Jurkat, Clone E6-1 (cell line): ENCODE measurements around the gene SAMM50.

ENCODE experiments used
- DNase-seq: peaks from one replicate; pipeline ENCODE4 v3.0.0-alpha.2; 2011; ENCODE audit warnings: low read depth, low spot score
- H3K4me3 ChIP-seq: 2 replicates; pipeline ENCODE4 v1.5.1; 2011; ENCODE audit warnings: mild to moderate bottlenecking, low read length, control low read depth, moderate library complexity

SAMM50 gene

DNA sequence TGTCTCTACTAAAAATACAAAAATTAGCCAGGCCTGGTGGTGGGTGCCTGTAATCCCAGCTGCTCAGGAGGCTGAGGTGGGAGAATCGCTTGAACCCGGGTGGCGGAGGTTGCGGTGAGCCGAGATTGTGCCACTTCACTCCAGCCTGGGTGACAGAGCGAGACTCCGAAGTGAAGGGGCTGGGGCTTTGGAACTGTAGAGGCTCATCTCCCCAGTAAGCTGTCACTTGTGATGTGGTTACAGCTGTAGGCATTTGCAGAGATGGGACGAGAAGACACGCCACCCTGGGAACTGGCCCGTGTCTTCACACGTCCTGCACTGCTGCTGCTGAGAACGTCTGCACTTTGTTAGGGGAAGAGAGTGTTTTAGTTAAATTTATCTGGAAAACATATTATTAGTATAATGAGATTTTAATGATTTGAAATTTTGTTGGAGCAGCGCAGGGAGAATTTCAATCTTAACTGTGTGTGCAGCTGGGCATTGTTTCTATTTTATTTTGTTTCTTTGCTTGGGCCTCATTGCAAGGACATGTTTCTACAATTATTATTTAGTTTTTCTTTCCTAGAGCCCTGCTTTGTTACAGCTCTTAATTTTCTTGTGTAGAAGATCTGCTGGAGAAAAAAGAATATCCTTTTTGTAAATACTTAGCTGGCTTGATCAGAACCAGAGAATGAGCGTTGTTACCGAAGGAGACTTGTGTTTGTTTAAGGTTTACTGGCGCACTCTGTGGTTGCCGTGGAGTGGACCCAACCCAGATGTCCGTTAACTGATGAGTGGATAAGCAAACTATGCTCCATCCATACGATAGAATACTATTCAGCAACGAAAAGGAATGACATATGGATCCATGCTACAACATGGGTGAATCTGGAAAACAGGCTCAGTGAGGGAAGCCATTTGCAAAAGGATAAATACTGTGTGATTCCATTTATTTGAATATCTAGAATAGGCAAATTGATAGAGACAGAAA lies 87.3 kb downstream of the SAMM50 start:
- DNase-seq, result peak; percentile 95
- H3K4me3 ChIP-seq, result no peak overlapping the region

DNA sequence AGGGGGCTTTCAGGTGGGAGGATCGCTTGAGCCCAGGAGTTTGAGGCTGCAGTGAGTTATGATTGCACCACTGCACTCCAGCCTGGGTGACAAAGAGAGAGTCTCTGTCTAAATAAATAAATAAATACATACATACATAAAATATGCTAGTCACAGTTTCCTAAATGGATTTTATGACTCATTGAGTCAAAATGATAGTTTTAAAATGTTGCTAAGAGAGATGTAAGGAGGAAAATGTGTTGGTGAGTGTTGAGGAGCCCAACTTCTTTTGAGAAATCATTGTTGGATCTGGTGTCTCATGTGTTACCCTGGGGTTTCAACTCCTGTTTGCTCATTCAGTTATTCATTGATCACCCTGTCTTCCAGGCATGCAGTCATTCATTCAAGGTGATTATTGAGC lies 89.9 kb downstream of the SAMM50 start:
- no peak overlapping the region for H3K4me3 ChIP-seq
- no peak for DNase-seq
